Measurements from ENCODE around the gene NDUFAF2. TPM values are rescaled to one million over a fixed set of nuclear protein-coding genes. Genes with fewer than 3 reads are reported as not detected.

Gene NDUFAF2
- polyA plus RNA-seq, 3 donors from 2014 or later, result 15.7 to 23.2 (median 20.4) TPM

- H3K27me3 Mint-ChIP-seq (ENCODE audit: low read depth in 3 of 3), result peaks cover 0 to 4% (median 0%) of the 10 kb centered on the region in 3 donors
- H3K27ac Mint-ChIP-seq, result no peak overlapping the region
- H3K4me3 Mint-ChIP-seq, result no peak overlapping the region
- no peaks in the 10 kb centered on the region for H3K9me3 Mint-ChIP-seq
- no peaks in the 10 kb centered on the region for H3K4me1 Mint-ChIP-seq
- no peaks in the 10 kb centered on the region for H3K36me3 Mint-ChIP-seq
- DNase-seq, result no peak
Measured at GRCh38 chr5:61132559-61132958, 187.6 kb downstream of the NDUFAF2 start.

- Mint-ChIP-seq H3K36me3 (no peaks in the 10 kb centered on the region), H3K27me3 (ENCODE audit: low read depth in 3 of 3) (no peaks in the 10 kb centered on the region), H3K4me1 (no peaks in the 10 kb centered on the region), H3K9me3 (no peaks in the 10 kb centered on the region), H3K4me3 (no peak overlapping the region), H3K27ac (no peak overlapping the region)
- DNase-seq, result no peak
Measured at GRCh38 chr5:61137835-61138234, 192.8 kb downstream of the NDUFAF2 start.

- no peaks in the 10 kb centered on the region for H3K4me1 Mint-ChIP-seq
- H3K27ac Mint-ChIP-seq, result no peak overlapping the region
- no peaks in the 10 kb centered on the region for H3K9me3 Mint-ChIP-seq
- no peaks in the 10 kb centered on the region for H3K27me3 Mint-ChIP-seq (ENCODE audit: low read depth in 3 of 3)
- H3K4me3 Mint-ChIP-seq, result no peak overlapping the region
- DNase-seq, result no peak
- no peaks in the 10 kb centered on the region for H3K36me3 Mint-ChIP-seq
Measured at GRCh38 chr5:61139094-61139873, 194.3 kb downstream of the NDUFAF2 start.

- Mint-ChIP-seq H3K4me1 (no peaks in the 10 kb centered on the region), H3K27me3 (ENCODE audit: low read depth in 3 of 3) (no peaks in the 10 kb centered on the region), H3K9me3 (no peaks in the 10 kb centered on the region), H3K36me3 (no peaks in the 10 kb centered on the region), H3K27ac (no peak overlapping the region), H3K4me3 (no peak overlapping the region)
- DNase-seq, result no peak
Measured at GRCh38 chr5:61139931-61140330, 194.9 kb downstream of the NDUFAF2 start.

- no peak overlapping the region for H3K4me3 Mint-ChIP-seq
- no peaks in the 10 kb centered on the region for H3K27me3 Mint-ChIP-seq (ENCODE audit: low read depth in 3 of 3)
- no peak for DNase-seq
- no peaks in the 10 kb centered on the region for H3K4me1 Mint-ChIP-seq
- no peaks in the 10 kb centered on the region for H3K9me3 Mint-ChIP-seq
- no peak overlapping the region for H3K27ac Mint-ChIP-seq
- peaks cover 0 to 9% (median 4%) of the 10 kb centered on the region in 3 donors for H3K36me3 Mint-ChIP-seq
Measured at GRCh38 chr5:61141801-61142200, 196.8 kb downstream of the NDUFAF2 start.

- no peak for DNase-seq
- Mint-ChIP-seq H3K36me3 (peaks cover 0 to 11% (median 4%) of the 10 kb centered on the region in 3 donors), H3K27ac (no peak overlapping the region), H3K27me3 (ENCODE audit: low read depth in 3 of 3) (no peaks in the 10 kb centered on the region), H3K4me3 (no peak overlapping the region), H3K4me1 (no peaks in the 10 kb centered on the region), H3K9me3 (no peaks in the 10 kb centered on the region)
Measured at GRCh38 chr5:61142391-61142790, 197.4 kb downstream of the NDUFAF2 start.

- no peak for DNase-seq
- Mint-ChIP-seq H3K9me3 (no peaks in the 10 kb centered on the region), H3K36me3 (peaks cover 0 to 11% (median 4%) of the 10 kb centered on the region in 3 donors), H3K4me3 (no peak overlapping the region), H3K27ac (no peak overlapping the region), H3K4me1 (no peaks in the 10 kb centered on the region), H3K27me3 (ENCODE audit: low read depth in 3 of 3) (no peaks in the 10 kb centered on the region)
Measured at GRCh38 chr5:61142811-61143210, 197.8 kb downstream of the NDUFAF2 start.

- DNase-seq, result no peak
- H3K4me3 Mint-ChIP-seq, result no peak overlapping the region
- no peaks in the 10 kb centered on the region for H3K4me1 Mint-ChIP-seq
- H3K27ac Mint-ChIP-seq, result no peak overlapping the region
- H3K36me3 Mint-ChIP-seq, result peaks cover 2 to 19% (median 7%) of the 10 kb centered on the region in 3 donors
- peaks cover 0 to 4% (median 2%) of the 10 kb centered on the region in 6 donors for H3K9me3 Mint-ChIP-seq
- no peaks in the 10 kb centered on the region for H3K27me3 Mint-ChIP-seq (ENCODE audit: low read depth in 3 of 3)
Measured at GRCh38 chr5:61148515-61148914, 203.5 kb downstream of the NDUFAF2 start.

GRCh38 chr5:61151893-61152292 lies 206.9 kb downstream of the NDUFAF2 start:
- no peak for DNase-seq
- Mint-ChIP-seq H3K36me3 (peaks cover 4 to 33% (median 24%) of the 10 kb centered on the region in 3 donors), H3K27me3 (ENCODE audit: low read depth in 3 of 3) (no peaks in the 10 kb centered on the region), H3K9me3 (peaks cover 4 to 12% (median 5%) of the 10 kb centered on the region in 6 donors), H3K4me3 (no peak overlapping the region), H3K4me1 (no peaks in the 10 kb centered on the region), H3K27ac (no peak overlapping the region)

- DNase-seq, result no peak
- Mint-ChIP-seq H3K36me3 (peaks cover 10 to 55% (median 53%) of the 10 kb centered on the region in 3 donors), H3K9me3 (peaks cover 0 to 8% (median 3%) of the 10 kb centered on the region in 6 donors), H3K27me3 (ENCODE audit: low read depth in 3 of 3) (peaks cover 2 to 7% (median 6%) of the 10 kb centered on the region in 3 donors), H3K4me3 (no peak overlapping the region), H3K4me1 (peaks cover 36 to 55% of the 10 kb centered on the region in 2 donors), H3K27ac (no peak overlapping the region)
Measured at GRCh38 chr5:61159070-61159469, 214.1 kb downstream of the NDUFAF2 start.

- Mint-ChIP-seq H3K9me3 (peaks cover 0 to 5% (median 2%) of the 10 kb centered on the region in 6 donors), H3K4me3 (no peak overlapping the region), H3K27ac (peak overlapping the region in 2 of 6 donors; percentile 13 to 21), H3K4me1 (peaks cover 36 to 57% of the 10 kb centered on the region in 2 donors), H3K36me3 (peaks cover 10 to 50% (median 46%) of the 10 kb centered on the region in 3 donors), H3K27me3 (ENCODE audit: low read depth in 3 of 3) (peaks cover 2 to 7% (median 6%) of the 10 kb centered on the region in 3 donors)
- no peak for DNase-seq
Measured at GRCh38 chr5:61159836-61160235, 214.8 kb downstream of the NDUFAF2 start.

GRCh38 chr5:61160497-61160896 lies 215.5 kb downstream of the NDUFAF2 start:
- no peak for DNase-seq
- Mint-ChIP-seq H3K27me3 (ENCODE audit: low read depth in 3 of 3) (peaks cover 2 to 7% (median 6%) of the 10 kb centered on the region in 3 donors), H3K36me3 (peaks cover 10 to 43% (median 40%) of the 10 kb centered on the region in 3 donors), H3K4me1 (peaks cover 36 to 57% of the 10 kb centered on the region in 2 donors), H3K9me3 (peaks cover 0 to 2% (median under 1%) of the 10 kb centered on the region in 6 donors), H3K4me3 (peak overlapping the region; percentile 26 to 65 (median 54)), H3K27ac (peak overlapping the region; percentile 29 to 83 (median 47))

- Mint-ChIP-seq H3K4me3 (peak within 1 kb of the TSS; percentile 92 to 99 (median 92)), H3K9me3 (no peaks in the 10 kb centered on the region), H3K27me3 (ENCODE audit: low read depth in 3 of 3) (peaks cover 2 to 7% (median 6%) of the 10 kb centered on the region in 3 donors), H3K4me1 (peaks cover 36 to 57% of the 10 kb centered on the region in 2 donors), H3K27ac (peak within 1 kb of the TSS; percentile 90 to 97 (median 93)), H3K36me3 (peaks cover 10 to 37% (median 29%) of the 10 kb centered on the region in 3 donors)
- peak; percentile 76 to 80 (median 80) for DNase-seq
Measured at GRCh38 chr5:61162010-61162831, 217.2 kb downstream of the NDUFAF2 start, which contains the start of gene SMIM15. Gene SMIM15 (minus strand): TSS chr5:61162468. CDS start chr5:61160171, 2,297 bp downstream.
